ENCODE data around the gene EGLN2.
"Not testable (repeated sequence)": the region's sequence is repeated elsewhere in the genome, so short reads cannot be mapped to it uniquely, and the experiment has no call there.

The EGLN2 gene

GRCh38 chr19:40850277-40850676 is 51.3 kb downstream of the EGLN2 start, which contains the start of gene CYP2A6:
Gene CYP2A6 (minus strand): TSS chr19:40850447. CDS start chr19:40850426, 21 bp downstream.
- DNase-seq, result not testable (repeated sequence)

GRCh38 chr19:40852467-40853152 is 53.6 kb downstream of the EGLN2 start:
- not testable (repeated sequence) for DNase-seq

Measured in RPMI8226 (cell line).